22Rv1 (cell line): ENCODE measurements around the gene TENM4.

Source experiments
- H3K27ac ChIP-seq: fragments of 450-650 bp; 2 replicates; pipeline ENCODE4 v1.5.1; 2017
- ZFX ChIP-seq: fragments of 450-650 bp; IDR thresholded peaks from 2 replicates; pipeline ENCODE4 v1.6.1; 2017; ENCODE audit warnings: antibody characterized with exemption, borderline replicate concordance
- TF ChIP-seq, protein P1 (sequence below): fragments of 450-650 bp; IDR thresholded peaks from 2 replicates; pipeline ENCODE4 v1.5.1; 2017; ENCODE audit warnings: mild to moderate bottlenecking

The TENM4 gene

GRCh38 chr11:79276736-79277325 is 164.0 kb downstream of the TENM4 start:
- TF ChIP-seq, protein P1, sequence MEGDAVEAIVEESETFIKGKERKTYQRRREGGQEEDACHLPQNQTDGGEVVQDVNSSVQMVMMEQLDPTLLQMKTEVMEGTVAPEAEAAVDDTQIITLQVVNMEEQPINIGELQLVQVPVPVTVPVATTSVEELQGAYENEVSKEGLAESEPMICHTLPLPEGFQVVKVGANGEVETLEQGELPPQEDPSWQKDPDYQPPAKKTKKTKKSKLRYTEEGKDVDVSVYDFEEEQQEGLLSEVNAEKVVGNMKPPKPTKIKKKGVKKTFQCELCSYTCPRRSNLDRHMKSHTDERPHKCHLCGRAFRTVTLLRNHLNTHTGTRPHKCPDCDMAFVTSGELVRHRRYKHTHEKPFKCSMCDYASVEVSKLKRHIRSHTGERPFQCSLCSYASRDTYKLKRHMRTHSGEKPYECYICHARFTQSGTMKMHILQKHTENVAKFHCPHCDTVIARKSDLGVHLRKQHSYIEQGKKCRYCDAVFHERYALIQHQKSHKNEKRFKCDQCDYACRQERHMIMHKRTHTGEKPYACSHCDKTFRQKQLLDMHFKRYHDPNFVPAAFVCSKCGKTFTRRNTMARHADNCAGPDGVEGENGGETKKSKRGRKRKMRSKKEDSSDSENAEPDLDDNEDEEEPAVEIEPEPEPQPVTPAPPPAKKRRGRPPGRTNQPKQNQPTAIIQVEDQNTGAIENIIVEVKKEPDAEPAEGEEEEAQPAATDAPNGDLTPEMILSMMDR: no peak
- H3K27ac ChIP-seq: no peak overlapping the region

GRCh38 chr11:79274636-79275331 is 166.0 kb downstream of the TENM4 start:
- TF ChIP-seq ZFX: no peak
- TF ChIP-seq, protein P1: no peak
- no peak overlapping the region for H3K27ac ChIP-seq

- TF ChIP-seq ZFX: no peak
- TF ChIP-seq, protein P1: no peak
- H3K27ac ChIP-seq: no peak overlapping the region
Measured at GRCh38 chr11:79273781-79274180, 167.0 kb downstream of the TENM4 start.

DNA sequence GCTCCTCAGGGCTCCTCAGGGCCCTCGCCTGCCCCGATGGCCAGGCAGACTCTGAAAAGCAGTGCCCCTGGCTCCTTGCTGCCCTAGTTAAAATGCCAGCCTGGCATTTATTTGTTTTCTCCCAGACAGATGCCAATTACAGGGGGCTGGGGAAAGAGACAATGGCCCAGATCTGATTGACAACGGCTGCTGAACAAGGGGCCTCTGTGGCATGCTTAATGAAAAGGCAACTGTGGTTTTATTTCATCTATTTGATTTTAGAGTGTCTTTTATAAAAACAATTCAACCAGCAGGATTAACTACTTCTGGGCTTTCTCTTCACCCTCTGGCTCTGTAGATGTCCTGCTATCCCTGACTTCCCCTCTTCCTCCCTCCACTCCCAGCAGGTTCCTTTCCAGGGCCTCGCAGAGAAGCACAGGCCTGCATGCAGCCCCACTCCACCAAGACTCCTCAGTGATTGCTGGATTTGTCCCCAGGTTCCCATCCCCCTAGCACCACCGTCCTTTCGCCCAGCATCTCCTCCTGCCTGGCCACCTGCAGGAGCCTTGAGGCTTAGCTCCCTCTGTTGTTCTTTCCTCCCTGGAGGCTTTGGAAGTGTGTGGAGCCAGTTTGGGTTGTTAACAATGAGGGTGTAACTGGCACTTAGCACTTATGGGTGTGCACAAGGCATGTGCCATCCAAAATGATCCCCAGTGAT is 171.1 kb downstream of the TENM4 start:
- H3K27ac ChIP-seq: no peak overlapping the region
- TF ChIP-seq, protein P1: no peak
- TF ChIP-seq ZFX: no peak

GRCh38 chr11:79266396-79266795 is 174.4 kb downstream of the TENM4 start:
- TF ChIP-seq, protein P1: no peak
- no peak for TF ChIP-seq ZFX
- H3K27ac ChIP-seq: no peak overlapping the region

GRCh38 chr11:79265756-79266322 is 175.0 kb downstream of the TENM4 start:
- H3K27ac ChIP-seq: no peak overlapping the region
- TF ChIP-seq, protein P1: no peak
- TF ChIP-seq ZFX: no peak
